Measurements from ENCODE around the gene NDST4. TPM values are rescaled to one million over a fixed set of nuclear protein-coding genes. Genes with fewer than 3 reads are reported as not detected.

NDST4 gene
- total RNA-seq, 1 experiment from 2014 or later, result 0.13 TPM

DNA sequence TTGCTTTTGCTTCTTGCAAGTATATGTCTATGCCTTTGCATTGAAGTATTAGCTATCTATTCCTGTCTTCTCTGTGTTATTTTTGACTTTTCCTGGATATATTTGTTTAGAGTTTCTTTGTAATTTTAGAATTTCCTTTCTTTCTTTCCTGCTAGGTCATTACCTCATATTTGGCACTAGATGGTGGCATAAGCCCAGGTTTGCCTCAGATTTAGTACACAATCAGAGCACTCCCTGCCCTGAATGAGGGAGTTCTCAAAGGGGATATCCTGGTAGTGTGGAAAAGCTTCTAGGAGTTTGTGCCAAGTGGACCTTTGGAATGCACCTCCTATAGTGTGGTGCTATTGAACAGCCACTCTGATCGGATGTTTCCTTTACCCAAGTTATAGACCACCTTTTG is 333.2 kb downstream of the NDST4 start:
- TF ChIP-seq TCF7L2 (IDR thresholded peaks at IDR 0.05; ENCODE audit: low read depth, low read length) (no peak), CTCF (IDR thresholded peaks at IDR 0.05) (peak; percentile 27; the same call in 1 of the 2 replicates)
- POLR2A ChIA-PET, result no interaction called here
- ATAC-seq, result no peak

More for the DNA sequence above, 333.2 kb downstream of the NDST4 start:
- intact Hi-C loops (cut with micrococcal nuclease; ENCODE audit: unreplicated experiment), result no loop called here
- Histone ChIP-seq H3K9me3 (ENCODE audit: control insufficient read depth, insufficient read depth, low read depth, low read length) (no peaks in the 10 kb centered on the region), H3K27me3 (ENCODE audit: control insufficient read depth, insufficient read depth, low read length) (no peaks in the 10 kb centered on the region), H3K4me1 (ENCODE audit: control insufficient read depth, insufficient read depth, low read length) (no peaks in the 10 kb centered on the region), H3K4me3 (ENCODE audit: low read depth in 2 of 2, low read length in 2 of 2) (no peak overlapping the region), H3K27ac (ENCODE audit: low read length) (no peak overlapping the region), H3K36me3 (ENCODE audit: control insufficient read depth, insufficient read depth, low read length) (no peaks in the 10 kb centered on the region)
- in situ Hi-C loops (cut with HindIII; ENCODE audit: low pct_unique_long_range_greater_than_20kb, low sequenced_read_pairs), result no loop called here
- BruUV-seq (replicated peaks), result no TSS peak
- DNase-seq (ENCODE audit: low read depth, low spot score), result no peak
- CTCF ChIA-PET, result no interaction called here
